Activated CD4-positive, CD25-positive, alpha-beta regulatory T cell treated with anti-CD3 and anti-CD28 coated beads, Interleukin-2, amount 50 U/mL, for 24 hours (primary cell): ENCODE results near the gene C2orf69.
A peak's percentile ranks its signal among the peaks of the same experiment; 100 is the strongest.

Experiments
- ATAC-seq, 2 donors: fragments of 150-1000 bp; cut with Tn5 transposase; one replicate each; pipeline ENCODE4 v1.10.0; 2021; ENCODE audit warnings: mild to moderate bottlenecking in 1 of 2, moderate library complexity in 1 of 2

The C2orf69 gene

GRCh38 chr2:199914372-199914958 lies 3.4 kb downstream of the C2orf69 start:
- ATAC-seq: no peak

- ATAC-seq: no peak
Observed at GRCh38 chr2:199916980-199917379, 5.9 kb downstream of the C2orf69 start.

GRCh38 chr2:199922856-199923255 lies 11.8 kb downstream of the C2orf69 start:
- no peak for ATAC-seq

GRCh38 chr2:199923924-199924323 lies 12.8 kb downstream of the C2orf69 start:
- ATAC-seq: no peak

- ATAC-seq: no peak
Observed at GRCh38 chr2:199926806-199927205, 15.7 kb downstream of the C2orf69 start.

- ATAC-seq: no peak
Observed at GRCh38 chr2:199928226-199928625, 17.1 kb downstream of the C2orf69 start.

- ATAC-seq: no peak
Observed at GRCh38 chr2:199928626-199929025, 17.5 kb downstream of the C2orf69 start.

- ATAC-seq: no peak
Observed at GRCh38 chr2:199929262-199929661, 18.2 kb downstream of the C2orf69 start.

GRCh38 chr2:199932312-199932855 lies 21.3 kb downstream of the C2orf69 start:
- no peak for ATAC-seq

- no peak for ATAC-seq
Observed at GRCh38 chr2:199933466-199933865, 22.4 kb downstream of the C2orf69 start.

GRCh38 chr2:199936554-199936953 lies 25.5 kb downstream of the C2orf69 start:
- ATAC-seq: no peak

GRCh38 chr2:199940373-199940772 lies 29.3 kb downstream of the C2orf69 start:
- no peak for ATAC-seq

GRCh38 chr2:199943373-199943772 lies 32.3 kb downstream of the C2orf69 start:
- no peak for ATAC-seq

GRCh38 chr2:199946196-199946595 lies 35.1 kb downstream of the C2orf69 start:
- ATAC-seq: no peak

GRCh38 chr2:199946836-199947235 lies 35.7 kb downstream of the C2orf69 start:
- ATAC-seq: no peak

GRCh38 chr2:199950396-199950795 lies 39.3 kb downstream of the C2orf69 start:
- ATAC-seq: no peak

- ATAC-seq: no peak
Observed at GRCh38 chr2:199951023-199951422, 39.9 kb downstream of the C2orf69 start.

GRCh38 chr2:199955007-199955338 lies 43.9 kb downstream of the C2orf69 start:
- peak; percentile 44 to 47 for ATAC-seq

- peak; percentile 86 to 87 for ATAC-seq
Observed at GRCh38 chr2:199955339-199956061, 44.4 kb downstream of the C2orf69 start, which contains the start of the genes MAIP1 and TYW5. Gene MAIP1, plus strand, starts transcription at chr2:199955582. Its CDS starts 217 bp downstream, at chr2:199955799. Gene TYW5, minus strand, starts transcription at chr2:199955491. Its CDS starts 21 bp downstream, at chr2:199955470.

- no peak for ATAC-seq
Observed at GRCh38 chr2:199956062-199956380, 44.9 kb downstream of the C2orf69 start.

GRCh38 chr2:199958014-199958413 lies 46.9 kb downstream of the C2orf69 start:
- no peak for ATAC-seq

- peak in 1 of 2 donors; percentile 27 for ATAC-seq
Observed at GRCh38 chr2:199962203-199962602, 51.1 kb downstream of the C2orf69 start.

GRCh38 chr2:199966405-199966804 lies 55.3 kb downstream of the C2orf69 start:
- ATAC-seq: no peak

GRCh38 chr2:199966976-199967375 lies 55.9 kb downstream of the C2orf69 start:
- ATAC-seq: no peak
